ENCODE data around the gene MISP3. TPM values are rescaled to one million over a fixed set of nuclear protein-coding genes. Genes with fewer than 3 reads are reported as not detected.

MISP3 gene
- total RNA-seq, 1 donor from 2014 or later: 3.4 TPM

DNA sequence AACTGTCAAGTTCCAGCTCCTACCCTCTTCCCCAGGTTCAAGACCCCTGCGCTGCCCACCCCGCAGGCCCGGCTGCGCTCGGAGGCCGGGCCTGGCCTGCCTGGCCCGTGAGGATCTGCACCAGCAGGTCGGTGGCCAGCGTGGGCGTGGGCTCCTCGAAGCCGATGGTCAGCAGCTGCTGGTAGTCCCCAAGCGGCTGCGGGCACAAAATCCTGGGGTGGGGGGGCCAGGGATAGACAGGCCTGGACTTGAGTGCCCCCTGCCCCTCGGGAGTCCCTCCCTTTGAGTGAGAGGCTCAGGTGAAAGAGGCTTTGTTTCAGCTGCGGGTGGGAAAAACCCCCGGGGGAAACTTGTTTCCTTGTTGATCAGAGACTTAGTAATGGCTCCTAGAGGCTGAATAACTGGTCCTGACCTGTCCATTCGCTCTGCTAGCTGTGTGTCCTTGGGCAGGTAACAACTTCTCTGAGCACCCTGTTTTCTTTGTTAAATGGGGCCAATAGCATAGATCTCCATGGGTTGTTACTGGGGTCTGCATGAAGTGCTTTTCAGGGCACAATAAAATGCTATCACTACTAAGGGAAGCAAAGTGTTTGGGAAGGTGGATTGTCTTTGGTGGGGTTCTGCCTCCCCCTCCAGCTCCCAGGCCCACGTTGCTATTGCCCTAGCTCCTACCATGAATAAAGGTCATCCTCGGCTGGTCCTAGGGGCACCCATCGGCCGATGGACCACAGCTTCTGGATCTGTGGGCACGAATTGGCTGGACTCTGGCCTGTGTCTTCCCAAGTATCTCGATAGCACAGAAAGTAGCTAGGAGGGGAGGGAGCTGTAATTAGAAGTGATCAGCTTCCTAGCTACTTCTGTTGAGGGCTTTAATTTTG lies 9.4 kb downstream of the MISP3 start:
- ATAC-seq: peak; percentile 58

DNA sequence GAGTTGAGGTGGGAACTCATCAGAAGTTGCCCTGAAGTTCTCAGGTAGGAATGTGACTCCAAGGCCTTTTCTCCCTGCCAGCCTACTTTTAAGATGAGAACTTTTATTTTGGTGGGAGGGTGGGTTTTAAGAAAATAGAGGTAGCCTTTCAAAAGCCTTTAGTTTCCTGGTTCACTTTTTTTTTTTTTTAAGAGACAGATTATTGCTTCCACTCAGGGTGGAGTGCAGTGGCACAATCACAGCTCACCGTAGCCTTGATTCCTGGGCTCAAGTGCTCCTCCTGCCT lies 10.0 kb downstream of the MISP3 start:
- no peak for ATAC-seq

DNA sequence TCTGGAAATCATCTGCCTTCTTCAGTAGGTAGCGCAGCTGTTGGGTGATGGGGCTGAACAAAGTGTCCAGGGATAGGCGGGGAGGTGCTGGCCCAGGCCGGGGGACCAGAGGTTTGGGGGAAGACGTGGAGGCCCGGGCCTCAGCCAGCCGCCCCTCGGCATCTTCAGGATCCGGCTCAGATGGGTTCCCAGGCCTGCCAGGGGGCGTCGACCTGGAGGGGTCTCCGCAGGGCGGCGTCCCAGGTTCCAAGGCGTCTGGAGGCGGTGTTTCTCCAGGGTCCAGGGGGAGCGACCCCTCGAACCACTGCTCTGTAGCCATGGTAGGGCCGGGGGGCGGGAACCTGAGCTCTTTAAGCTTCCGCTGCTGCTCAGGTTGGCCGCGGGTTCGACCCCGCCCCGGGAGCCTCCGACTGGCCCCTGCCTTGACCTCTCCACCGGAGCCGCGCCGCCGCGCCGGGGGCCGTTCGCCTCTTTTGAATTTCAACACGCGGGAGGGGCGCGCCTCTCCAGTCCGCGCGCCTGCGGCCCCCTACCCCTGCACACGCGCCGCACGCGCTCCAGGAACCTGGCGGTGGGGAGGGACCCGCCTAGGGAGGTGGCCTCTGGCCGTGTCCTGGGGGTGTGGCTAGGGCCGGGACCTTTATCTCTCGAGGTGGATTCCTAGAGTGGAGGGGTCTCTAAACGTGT lies 12.9 kb downstream of the MISP3 start, which contains the start of gene C19orf67:
Gene C19orf67, minus strand, starts transcription at position 475 of the 687 bp plus-strand sequence. Its CDS starts 156 bp downstream, at position 319.
- no peak for ATAC-seq

GRCh38 chr19:14086098-14086497 lies 13.5 kb downstream of the MISP3 start:
- ATAC-seq: no peak

DNA sequence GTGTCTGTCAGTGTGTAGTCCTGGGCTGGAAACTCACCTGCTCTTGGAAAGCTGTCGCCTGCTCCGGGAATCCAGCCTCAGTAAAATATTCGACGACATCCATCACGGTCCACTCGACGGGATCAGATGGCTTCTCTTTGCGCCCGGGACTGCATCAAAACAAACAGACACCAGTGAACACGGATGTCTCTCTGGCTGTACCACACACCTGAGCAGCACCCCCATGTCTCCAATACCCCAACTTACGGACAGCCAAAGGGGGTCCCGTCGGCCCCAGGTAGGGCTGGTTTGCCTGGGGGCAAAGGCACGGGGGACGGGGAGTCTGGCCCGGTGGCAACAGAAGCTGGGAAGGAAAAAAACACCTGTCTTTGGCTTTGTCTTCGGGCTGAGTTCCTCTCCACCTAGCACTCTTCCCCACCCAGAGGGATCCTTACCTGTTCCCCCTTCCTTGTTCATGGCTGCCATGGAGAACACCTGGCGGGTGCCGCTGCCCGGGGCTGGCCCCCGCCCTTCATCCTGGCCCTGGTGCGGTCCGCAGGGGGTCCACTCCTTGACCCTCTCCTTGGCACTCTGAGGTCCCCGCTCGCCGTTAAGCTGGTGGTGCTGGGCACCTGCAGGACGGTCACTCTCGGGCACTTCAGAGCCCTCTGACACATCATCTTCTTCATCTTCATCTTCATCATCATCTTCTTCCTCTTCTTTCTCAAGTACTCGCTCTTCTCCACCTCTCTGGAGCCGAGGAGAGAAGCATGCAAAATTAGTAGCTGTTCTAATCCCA lies 16.2 kb downstream of the MISP3 start:
- ATAC-seq: no peak

DNA sequence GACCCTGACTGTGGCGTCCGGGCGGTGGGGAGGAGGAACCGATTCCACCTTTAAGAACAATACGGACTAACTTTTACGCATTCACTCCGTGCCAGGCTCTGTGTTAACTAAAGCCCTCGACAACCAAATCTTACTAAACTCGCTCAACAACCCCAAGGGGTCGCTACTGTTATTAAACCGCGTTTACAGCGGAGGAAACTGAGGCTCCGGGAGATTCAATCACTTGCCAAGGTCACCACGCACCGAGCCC lies 16.8 kb downstream of the MISP3 start:
- no peak for ATAC-seq

DNA sequence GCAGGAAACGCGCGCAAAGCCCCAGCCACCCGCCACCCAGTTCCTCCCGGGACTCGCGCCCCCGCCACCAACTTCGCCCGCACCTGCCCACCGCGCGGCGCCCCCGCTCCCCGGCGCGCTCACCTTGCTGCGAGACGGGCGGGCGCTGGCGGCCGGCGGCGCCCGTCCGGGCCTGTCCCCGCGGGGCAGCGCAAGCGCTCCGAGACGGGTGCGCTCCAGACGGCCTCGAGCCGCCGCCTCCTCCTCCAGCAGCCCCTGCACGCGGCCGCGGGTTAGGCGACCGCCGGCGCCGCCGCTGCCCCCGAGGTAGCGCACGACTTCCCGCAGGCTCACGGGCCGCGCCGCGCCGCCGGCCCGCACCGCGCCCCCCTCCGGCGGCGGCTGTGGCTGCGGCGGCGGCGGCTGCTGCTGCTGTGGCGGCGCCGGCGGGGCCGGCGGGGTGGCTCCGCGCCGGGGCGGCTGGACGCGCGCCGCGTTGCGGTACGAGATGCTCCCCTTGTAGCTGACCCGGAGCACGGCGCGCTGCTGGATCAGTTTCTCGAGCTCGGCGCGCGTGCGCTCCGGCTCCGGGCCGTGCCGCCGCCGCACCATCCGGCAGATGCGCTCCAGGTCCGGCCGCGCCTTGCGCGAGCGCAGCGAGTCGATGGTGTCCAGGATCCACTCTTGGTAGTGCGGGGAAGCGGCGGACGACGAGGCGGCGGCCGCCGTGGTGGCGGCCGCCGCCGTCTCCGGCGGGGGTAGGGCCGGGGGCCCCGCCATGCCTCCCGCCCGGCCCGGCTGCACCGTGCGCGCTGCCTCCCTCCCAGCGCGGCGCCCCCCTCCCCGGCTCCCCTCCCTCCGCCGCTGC lies 17.3 kb downstream of the MISP3 start:
- peak; percentile 3 for ATAC-seq

DNA sequence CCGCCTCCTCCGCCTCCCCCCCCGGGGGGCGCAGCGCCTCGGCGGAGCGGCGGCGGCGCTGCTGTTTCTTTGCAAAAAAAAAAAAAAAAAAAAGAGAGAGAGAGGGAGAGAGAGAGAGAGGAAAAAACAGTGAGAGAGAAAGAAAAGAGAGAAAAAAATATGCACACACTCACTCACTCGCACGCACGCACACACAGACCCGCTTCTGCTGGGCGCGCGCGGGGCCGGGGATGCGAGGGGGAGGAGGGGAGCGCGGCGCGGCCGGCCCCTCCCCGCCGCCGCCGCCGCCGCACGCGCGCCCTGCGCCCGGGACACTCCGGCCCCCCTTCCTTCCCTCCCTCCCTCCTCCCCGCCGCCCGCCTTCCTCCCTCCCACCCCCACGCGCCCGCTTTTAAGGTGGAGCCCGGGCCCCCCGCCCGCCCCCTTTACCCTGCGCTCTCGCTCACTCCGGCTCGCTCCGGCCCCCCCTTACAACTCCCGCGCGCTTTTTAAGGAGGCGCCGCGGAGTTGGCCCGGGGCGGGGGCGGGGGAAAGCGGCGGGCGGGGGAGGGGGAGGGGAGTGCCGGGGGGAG lies 18.0 kb downstream of the MISP3 start, which contains the start of gene SAMD1:
Gene SAMD1, minus strand, starts transcription at position 243 of the 572 bp plus-strand sequence.
- no peak for ATAC-seq

GRCh38 chr19:14091081-14091812 lies 18.7 kb downstream of the MISP3 start:
- peak; percentile 81 for ATAC-seq

- peak; percentile 1 for ATAC-seq
These were observed 19.4 kb downstream of the MISP3 start for GRCh38 chr19:14091813-14092462.

DNA sequence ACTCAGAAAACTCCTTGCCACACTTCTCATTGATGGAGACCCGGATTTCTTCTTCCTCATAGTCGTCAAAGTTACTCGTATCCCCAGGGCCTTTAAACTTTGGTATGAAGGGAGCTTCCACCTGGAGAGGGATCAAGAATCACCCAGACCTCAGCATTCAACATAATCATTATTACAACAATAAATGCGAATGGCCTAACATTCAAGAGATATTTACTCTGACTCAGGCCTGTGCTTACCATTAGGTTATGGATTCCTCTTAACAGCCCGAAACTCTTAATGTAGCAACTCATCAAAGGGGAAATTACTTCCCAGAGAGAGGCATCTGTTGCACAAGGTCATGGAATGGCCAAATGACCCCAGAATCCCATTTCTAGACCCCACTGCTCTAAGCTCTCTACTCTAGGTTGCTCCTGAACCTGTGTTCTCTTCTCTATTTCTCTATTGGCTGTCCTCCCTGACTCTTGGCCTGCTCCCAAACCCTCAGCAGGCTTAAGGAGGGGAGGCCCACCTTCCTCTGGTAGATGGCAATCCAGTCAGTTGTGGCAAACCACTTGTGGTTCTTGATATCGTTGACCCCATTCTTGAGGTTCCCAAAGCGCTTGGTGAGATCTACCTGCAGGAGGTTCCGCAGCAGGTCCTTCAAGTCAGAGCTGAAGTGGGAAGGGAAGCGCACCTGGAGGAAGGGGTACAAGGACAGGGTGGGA lies 20.7 kb downstream of the MISP3 start:
- ATAC-seq: no peak

DNA sequence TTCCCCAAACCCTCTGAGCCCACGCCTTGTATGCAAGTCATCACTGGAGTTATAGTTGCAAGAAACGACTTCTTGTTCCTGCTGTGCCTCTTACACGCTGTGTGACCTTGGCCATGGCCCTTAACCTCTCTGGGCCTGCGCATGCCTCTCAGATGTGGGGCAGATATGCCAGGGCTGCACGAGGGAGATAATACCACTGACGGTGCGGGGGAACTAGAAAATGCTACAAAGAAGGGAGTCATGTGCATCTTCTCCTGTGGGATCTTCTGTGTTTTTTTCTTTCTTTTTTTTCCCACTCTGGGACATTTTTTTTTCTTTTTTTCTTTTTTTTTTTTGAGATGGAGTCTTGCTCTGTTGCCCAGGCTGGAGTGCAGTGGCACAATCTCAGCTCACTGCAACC lies 22.3 kb downstream of the MISP3 start:
- ATAC-seq: no peak

DNA sequence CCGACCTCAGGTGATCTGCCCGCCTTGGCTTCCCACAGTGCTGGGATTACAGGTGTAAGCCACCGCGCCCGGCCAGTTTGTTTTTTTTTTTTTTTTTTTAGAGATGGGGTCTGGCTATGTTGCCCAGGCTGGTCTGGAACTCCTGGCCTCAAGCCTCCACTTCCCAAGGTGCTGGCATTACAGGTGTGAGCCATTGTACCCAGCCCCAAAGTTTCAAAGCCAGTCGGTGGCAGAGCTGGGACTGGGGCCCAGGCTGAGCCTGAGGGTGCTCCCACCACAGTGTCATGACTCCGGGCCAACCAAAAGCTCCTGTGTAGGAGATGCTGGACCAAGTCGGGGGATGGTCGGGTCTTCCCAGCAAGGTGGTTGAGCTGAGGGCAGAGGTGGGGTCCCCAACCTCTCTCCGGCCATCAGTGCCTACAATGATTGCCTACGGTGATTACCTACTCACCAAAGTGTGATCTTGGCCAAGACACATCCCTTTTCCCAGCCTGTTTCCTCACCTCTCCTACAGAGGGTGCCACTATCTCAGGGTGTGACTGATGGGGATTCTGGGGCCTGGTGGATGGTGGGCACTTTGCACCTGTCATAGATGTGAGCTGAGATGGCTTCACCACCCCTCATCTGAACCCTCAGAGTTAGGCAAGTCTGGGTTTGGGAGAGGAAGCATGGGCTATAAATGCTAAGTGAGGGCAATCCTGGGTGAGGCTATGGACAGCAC lies 23.8 kb downstream of the MISP3 start:
- ATAC-seq: no peak

GRCh38 chr19:14097532-14098151 lies 25.1 kb downstream of the MISP3 start:
- ATAC-seq: no peak

DNA sequence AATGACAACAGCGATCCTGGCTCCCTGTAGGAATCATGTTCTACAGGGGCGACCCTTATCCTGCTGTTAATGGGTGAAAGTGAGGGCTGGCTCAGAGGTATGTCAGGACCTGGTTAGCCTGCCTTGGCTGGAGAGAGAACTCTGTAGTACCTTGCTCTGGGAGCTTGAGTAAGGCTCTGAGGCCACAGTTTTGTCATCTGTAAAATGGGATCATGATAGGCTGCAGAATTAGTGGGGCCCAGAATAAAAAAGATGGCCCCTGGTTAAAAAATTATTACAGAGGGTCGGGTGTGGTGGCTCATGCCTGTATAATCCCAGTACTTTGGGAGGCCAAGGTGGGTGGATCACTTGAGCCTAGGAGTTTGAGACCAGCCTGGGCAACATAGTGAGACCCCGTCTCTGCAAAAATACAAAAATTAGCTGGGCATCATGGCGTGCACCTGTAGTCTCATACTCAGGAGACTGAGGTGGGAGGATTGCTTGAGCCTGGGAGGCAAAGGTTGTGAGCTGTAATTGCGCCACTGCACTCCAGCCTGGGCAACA lies 28.5 kb downstream of the MISP3 start:
- ATAC-seq: no peak

GRCh38 chr19:14102102-14102696 lies 29.6 kb downstream of the MISP3 start:
- peak; percentile 76 for ATAC-seq

DNA sequence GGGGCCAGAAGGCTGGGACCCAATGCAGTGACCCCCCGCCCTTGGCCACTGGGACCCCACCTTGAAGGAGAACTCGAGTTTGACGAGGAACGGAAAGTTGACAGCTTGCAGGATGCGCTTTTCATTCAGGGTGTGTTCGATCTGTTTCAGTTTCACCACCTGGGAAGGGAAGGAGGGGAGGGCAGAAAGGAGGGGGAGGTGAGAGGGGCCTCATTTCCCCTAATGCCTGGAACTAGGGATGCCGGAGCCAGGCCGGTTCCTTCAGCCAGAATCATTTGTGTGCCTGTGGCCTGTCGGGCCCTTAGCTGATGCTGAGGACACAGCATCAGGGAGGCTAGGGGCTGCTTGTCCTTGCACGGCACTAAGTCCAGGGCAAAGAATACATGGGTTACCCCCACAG lies 30.2 kb downstream of the MISP3 start:
- no peak for ATAC-seq

DNA sequence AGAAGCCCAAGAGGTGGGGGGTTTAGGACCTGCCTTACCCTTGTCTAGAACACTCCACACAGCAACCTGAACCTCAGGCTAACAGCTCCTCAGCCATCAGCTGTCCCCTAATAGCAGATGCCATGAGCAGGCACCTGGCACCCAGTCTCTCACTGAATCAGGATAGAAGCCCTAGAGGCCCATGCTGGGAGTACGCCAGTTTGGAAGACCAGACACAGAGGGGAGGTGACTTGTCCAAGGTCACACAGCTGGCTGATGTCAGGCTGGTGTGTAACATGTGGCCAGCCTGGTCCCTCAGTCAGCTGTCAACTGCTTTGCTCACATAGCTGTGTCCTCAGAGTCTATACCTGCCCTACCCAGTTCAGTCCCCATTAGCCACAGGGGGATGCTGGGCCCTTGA lies 30.7 kb downstream of the MISP3 start:
- ATAC-seq: peak; percentile 21
